Transverse colon (tissue), 4 donors: Measurements from ENCODE around the gene LILRB3. TPM values are rescaled to one million over a fixed set of nuclear protein-coding genes. Genes with fewer than 3 reads are reported as not detected.

Experiments used
- DNase-seq: peaks from one replicate; pipeline ENCODE4 v3.0.0-alpha.2; 2019
- H3K27ac ChIP-seq, 4 donors: fragments of 200-600 bp; sonication (generic); 2 replicates each; pipeline ENCODE4 v1.5.1; 2016 to 2018; ENCODE audit warnings: inconsistent platforms in 4 of 4
- H3K27me3 ChIP-seq: fragments of 200-600 bp; sonication (generic); 2 replicates; pipeline ENCODE4 v1.5.1; 2017; ENCODE audit warnings: inconsistent platforms
- H3K36me3 ChIP-seq, 4 donors: fragments of 200-600 bp; sonication (generic); 2 replicates each; pipeline ENCODE4 v1.5.1; 2017 to 2019; ENCODE audit warnings: inconsistent platforms in 4 of 4
- H3K4me1 ChIP-seq, 4 donors: fragments of 200-600 bp; sonication (generic); 2 replicates each; pipeline ENCODE4 v1.5.1; 2017 to 2020; ENCODE audit warnings: inconsistent platforms in 4 of 4
- H3K4me3 ChIP-seq, 4 donors: fragments of 200-600 bp; sonication (generic); 1 replicate in 1 of 4; 2 replicates in 3 of 4; pipeline versions ENCODE4 v1.5.1 to v1.6.1; 2017 to 2019; ENCODE audit warnings: inconsistent platforms in 4 of 4
- H3K9me3 ChIP-seq, 2 donors: fragments of 200-600 bp; sonication (generic); 2 replicates each; pipeline ENCODE4 v1.5.1; 2017 to 2019; ENCODE audit warnings: inconsistent platforms in 2 of 2
- CTCF ChIP-seq, 5 experiments: fragments of 200-600 bp in 3 of 5; fragments of 450-650 bp in 2 of 5; sonication (generic) in 3 of 5; IDR thresholded peaks; 1 replicate in 2 of 5; 2 replicates in 3 of 5; pipeline ENCODE4 v1.5.1; 2016 to 2017; ENCODE audit warnings: antibody characterized with exemption in 5 of 5, inconsistent platforms in 3 of 5, mild to moderate bottlenecking in 2 of 5, moderate library complexity in 1 of 5
- EP300 ChIP-seq: sonication (generic); formaldehyde crosslinking; IDR thresholded peaks from one replicate; pipeline ENCODE4 v1.6.1; 2017; ENCODE audit warnings: antibody characterized with exemption, low read depth
- POLR2A ChIP-seq: fragments of 450-650 bp; IDR thresholded peaks from one replicate; pipeline ENCODE4 v1.6.1; 2016; ENCODE audit warnings: antibody characterized with exemption, mild to moderate bottlenecking, moderate library complexity
- POLR2AphosphoS5 ChIP-seq, 3 donors: sonication (generic); formaldehyde crosslinking; IDR thresholded peaks; one replicate each; pipeline ENCODE4 v1.6.1; 2016; ENCODE audit warnings: antibody characterized with exemption in 3 of 3
- WGBS, 2 donors: methylation state at CpG; one replicate each; pipeline ENCODE4 v1.1.5; 2018; ENCODE audit warnings: low coverage in 1 of 2; 5-methylcytosine and 5-hydroxymethylcytosine counted together
- in situ Hi-C, 4 donors: fragments of 200-750 bp; cut with MboI; loops; one replicate each; pipeline versions ENCODE4 v1.15.0 to v1.15.1; 2017; ENCODE audit warnings: low sequenced_read_pairs in 3 of 4, low pct_ligation_motif_present in 1 of 4, low pct_unique_long_range_greater_than_20kb in 1 of 4
- intact Hi-C: fragments of 100-400 bp; cut with DNase I; formaldehyde crosslinking; loops from one replicate; pipeline ENCODE4 v1.15.1; 2023; ENCODE audit warnings: low total_unique reads
- total RNA-seq, 4 donors: library from RNA; depleted of rRNA; stranded (reverse); fragments of >200 nt; gene quantifications; one replicate each; pipeline ENCODE4 v1.1.0, GENCODE V29; 2016

Gene LILRB3
- total RNA-seq, 4 donors from 2014 or later: 2.2 to 7.6 (median 4.6) TPM

- intact Hi-C loops: no loop called here
These were observed 33.6 kb downstream of the LILRB3 start, which contains the start of gene MBOAT7 for GRCh38 chr19:54189145-54189734. TSS of gene MBOAT7 (minus strand) at chr19:54189580. CDS start at chr19:54188508, 1,072 bp downstream.

GRCh38 chr19:54188215-54188871 lies 34.5 kb downstream of the LILRB3 start:
- 24% methylated on average over 12 of the region's 12 CpGs; no CpG with 5 or more reads in 1 of the 2 donors for WGBS, 2 donors
- no peak for DNase-seq
- Histone ChIP-seq H3K9me3 (no peaks in the 10 kb centered on the region), H3K36me3 (peaks cover 0 to 4% (median 2%) of the 10 kb centered on the region in 4 donors), H3K4me1 (peaks cover 16 to 41% (median 29%) of the 10 kb centered on the region in 4 donors), H3K27ac (peak overlapping the region; percentile 92 to 99 (median 95)), H3K27me3 (no peaks in the 10 kb centered on the region), H3K4me3 (peak overlapping the region; percentile 71 to 97 (median 80))
- in situ Hi-C loops (no loop called here), intact Hi-C loops (no loop called here)
- no peak for TF ChIP-seq CTCF (IDR thresholded peaks at IDR 0.05)
- TF ChIP-seq POLR2AphosphoS5 (IDR thresholded peaks at IDR 0.05): no peak
- no peak for TF ChIP-seq EP300
- no peak for TF ChIP-seq POLR2A

More at GRCh38 chr19:54189145-54189734, 33.6 kb downstream of the LILRB3 start, which contains the start of gene MBOAT7:
- Histone ChIP-seq H3K36me3 (peaks cover 0 to 12% (median 2%) of the 10 kb centered on the region in 4 donors), H3K4me3 (peak within 1 kb of the TSS; percentile 71 to 97 (median 80)), H3K27ac (peak within 1 kb of the TSS; percentile 92 to 99 (median 95)), H3K9me3 (no peaks in the 10 kb centered on the region), H3K4me1 (peaks cover 16 to 41% (median 29%) of the 10 kb centered on the region in 4 donors), H3K27me3 (no peaks in the 10 kb centered on the region)
- WGBS, 2 donors: 0% methylated on average over 48 of the region's 64 CpGs; no CpG with 5 or more reads in 1 of the 2 donors
- in situ Hi-C loops: no loop called here
- TF ChIP-seq EP300 (no peak), POLR2AphosphoS5 (IDR thresholded peaks at IDR 0.05) (peak; percentile 78 to 84 (median 82)), CTCF (IDR thresholded peaks at IDR 0.05) (peak in 3 of 5 experiments; percentile 15 to 33 (median 28)), POLR2A (peak; percentile 75)
- no peak for DNase-seq

- Histone ChIP-seq H3K4me3 (peak overlapping the region in 1 of 4 donors; percentile 8), H3K4me1 (peaks cover 13 to 31% (median 25%) of the 10 kb centered on the region in 4 donors), H3K27ac (peak overlapping the region; percentile 80 to 99 (median 92)), H3K9me3 (no peaks in the 10 kb centered on the region), H3K36me3 (no peaks in the 10 kb centered on the region), H3K27me3 (no peaks in the 10 kb centered on the region)
- in situ Hi-C loops: no loop called here
- peak; percentile 90 for DNase-seq
- 55% methylated on average over 11 of the region's 11 CpGs; no CpG with 5 or more reads in 1 of the 2 donors for WGBS, 2 donors
- intact Hi-C loops: no loop called here
- TF ChIP-seq EP300 (no peak), POLR2A (peak; percentile 88), POLR2AphosphoS5 (IDR thresholded peaks at IDR 0.05) (peak; percentile 76 to 89 (median 80))
These were observed 35.8 kb downstream of the LILRB3 start for GRCh38 chr19:54186934-54187381.

- Histone ChIP-seq H3K4me3 (no peak overlapping the region), H3K36me3 (no peaks in the 10 kb centered on the region), H3K4me1 (peaks cover 11 to 26% (median 19%) of the 10 kb centered on the region in 4 donors), H3K9me3 (no peaks in the 10 kb centered on the region), H3K27ac (peak overlapping the region; percentile 80 to 99 (median 92)), H3K27me3 (no peaks in the 10 kb centered on the region)
- 80 to 86% methylated on average over 2 to 8 of the region's 8 CpGs for WGBS, 2 donors
- in situ Hi-C loops: no loop called here
- TF ChIP-seq POLR2A (no peak), POLR2AphosphoS5 (IDR thresholded peaks at IDR 0.05) (no peak), EP300 (no peak), CTCF (IDR thresholded peaks at IDR 0.05) (no peak)
- intact Hi-C loops: no loop called here
- DNase-seq: no peak
These were observed 36.5 kb downstream of the LILRB3 start for GRCh38 chr19:54186351-54186750.
